SU-DHL-6 (cell line): ENCODE results near the gene SLC5A2.

ENCODE experiments used
- H2AFZ ChIP-seq: fragments of 200-600 bp; sonication (generic); 2 replicates; pipeline ENCODE4 v1.6.1; 2014; ENCODE audit warnings: low read depth, mild to moderate bottlenecking, moderate library complexity, mixed read lengths, antibody characterized with exemption, low read length; ENCODE audit not compliant: severe bottlenecking
- H3F3A ChIP-seq: fragments of 200-600 bp; shearing (Covaris generic); 2 replicates; pipeline ENCODE4 v1.6.0; 2016; ENCODE audit warnings: antibody characterized with exemption, mild to moderate bottlenecking; ENCODE audit not compliant: insufficient read depth
- H3K27ac ChIP-seq: fragments of 200-600 bp; sonication (generic); 2 replicates; pipeline ENCODE4 v1.5.1; 2016; ENCODE audit warnings: low read depth, mild to moderate bottlenecking, low read length, moderate library complexity, mixed read lengths
- H3K27me3 ChIP-seq: fragments of 200-600 bp; sonication (generic), shearing (Covaris generic); 2 replicates; pipeline ENCODE4 v1.6.0; 2014; ENCODE audit warnings: mild to moderate bottlenecking, low read length
- H3K36me3 ChIP-seq: fragments of 200-600 bp; sonication (generic); 2 replicates; pipeline ENCODE4 v1.6.1; 2014; ENCODE audit warnings: mild to moderate bottlenecking, low read length, mixed read lengths
- H3K4me2 ChIP-seq: fragments of 300-600, 200-600 bp; shearing (Covaris generic), sonication (generic); 2 replicates; pipeline ENCODE4 v1.6.0; 2014; ENCODE audit warnings: low read length, low read depth, mild to moderate bottlenecking; ENCODE audit not compliant: poor library complexity, severe bottlenecking
- H3K4me3 ChIP-seq: fragments of 200-600 bp; sonication (generic); 2 replicates; pipeline ENCODE4 v1.5.1; 2014; ENCODE audit warnings: antibody characterized with exemption, low read length, mild to moderate bottlenecking, mixed read lengths; ENCODE audit not compliant: insufficient read depth, poor library complexity, severe bottlenecking
- H3K79me2 ChIP-seq: fragments of 200-600 bp; sonication (generic); 2 replicates; pipeline ENCODE4 v1.6.1; 2014; ENCODE audit warnings: mild to moderate bottlenecking, low read length, moderate library complexity; ENCODE audit not compliant: insufficient read depth
- H3K9ac ChIP-seq: fragments of 200-600 bp; sonication (generic); 2 replicates; pipeline ENCODE4 v1.7.0; 2014; ENCODE audit warnings: mild to moderate bottlenecking, low read length
- H3K9me2 ChIP-seq: fragments of 200-600 bp; sonication (generic); replicated peaks from 2 replicates; pipeline ENCODE4 v1.6.1; 2014; ENCODE audit warnings: low read length; ENCODE audit not compliant: insufficient read depth
- H3K9me3 ChIP-seq: fragments of 200-600 bp; sonication (generic); 2 replicates; pipeline ENCODE4 v1.6.1; 2014; ENCODE audit warnings: low read length, mixed read lengths; ENCODE audit not compliant: insufficient read depth
- H4K20me1 ChIP-seq: fragments of 200-600 bp; sonication (generic); 2 replicates; pipeline ENCODE4 v1.6.1; 2014; ENCODE audit warnings: low read depth, mild to moderate bottlenecking, antibody characterized with exemption, low read length, moderate library complexity, mixed read lengths
- EZH2phosphoT487 ChIP-seq: fragments of 200-600 bp; sonication (generic), shearing (Covaris generic); conservative IDR thresholded peaks from 2 replicates; pipeline ENCODE4 v1.6.1; 2018; ENCODE audit warnings: mild to moderate bottlenecking, antibody characterized with exemption, low read length, moderate library complexity, mixed read lengths
- TF ChIP-seq, protein P1 (sequence below): fragments of 200-600 bp; sonication (generic); IDR thresholded peaks from one replicate; pipeline ENCODE4 v1.5.1; 2017; ENCODE audit warnings: antibody characterized with exemption, mild to moderate bottlenecking, low read length, moderate library complexity; ENCODE audit not compliant: insufficient read depth, poor library complexity, severe bottlenecking

SLC5A2 gene

DNA sequence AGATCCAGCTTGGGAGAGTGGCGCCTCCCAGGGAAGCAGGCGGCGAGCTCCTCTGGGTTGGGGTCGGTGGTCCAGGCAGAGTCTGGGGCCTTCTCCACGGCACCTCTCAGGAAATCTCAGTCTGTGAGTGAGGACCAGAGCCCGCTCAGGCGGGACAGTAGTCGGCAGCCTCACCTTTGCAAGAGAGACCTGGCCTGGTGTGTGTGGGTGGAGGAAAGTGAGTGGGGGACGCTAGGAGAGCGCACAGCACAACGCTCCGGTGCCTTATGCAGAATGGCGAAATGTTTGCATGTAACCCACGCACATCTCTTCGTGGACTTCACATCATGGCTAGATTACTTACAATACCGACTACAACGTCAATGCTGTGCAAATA, 47.0 kb downstream of the SLC5A2 start:
- TF ChIP-seq EZH2phosphoT487, result no peak
- TF ChIP-seq, protein P1, sequence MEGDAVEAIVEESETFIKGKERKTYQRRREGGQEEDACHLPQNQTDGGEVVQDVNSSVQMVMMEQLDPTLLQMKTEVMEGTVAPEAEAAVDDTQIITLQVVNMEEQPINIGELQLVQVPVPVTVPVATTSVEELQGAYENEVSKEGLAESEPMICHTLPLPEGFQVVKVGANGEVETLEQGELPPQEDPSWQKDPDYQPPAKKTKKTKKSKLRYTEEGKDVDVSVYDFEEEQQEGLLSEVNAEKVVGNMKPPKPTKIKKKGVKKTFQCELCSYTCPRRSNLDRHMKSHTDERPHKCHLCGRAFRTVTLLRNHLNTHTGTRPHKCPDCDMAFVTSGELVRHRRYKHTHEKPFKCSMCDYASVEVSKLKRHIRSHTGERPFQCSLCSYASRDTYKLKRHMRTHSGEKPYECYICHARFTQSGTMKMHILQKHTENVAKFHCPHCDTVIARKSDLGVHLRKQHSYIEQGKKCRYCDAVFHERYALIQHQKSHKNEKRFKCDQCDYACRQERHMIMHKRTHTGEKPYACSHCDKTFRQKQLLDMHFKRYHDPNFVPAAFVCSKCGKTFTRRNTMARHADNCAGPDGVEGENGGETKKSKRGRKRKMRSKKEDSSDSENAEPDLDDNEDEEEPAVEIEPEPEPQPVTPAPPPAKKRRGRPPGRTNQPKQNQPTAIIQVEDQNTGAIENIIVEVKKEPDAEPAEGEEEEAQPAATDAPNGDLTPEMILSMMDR, result no peak
- H3K9ac ChIP-seq, result no peak overlapping the region
- H3K4me2 ChIP-seq, result no peak overlapping the region
- no peaks in the 10 kb centered on the region for H3F3A ChIP-seq
- H3K4me3 ChIP-seq, result no peak overlapping the region
- H2AFZ ChIP-seq, result no peak overlapping the region
- no peaks in the 10 kb centered on the region for H3K79me2 ChIP-seq
- no peaks in the 10 kb centered on the region for H3K9me2 ChIP-seq
- H3K27ac ChIP-seq, result no peak overlapping the region
- H3K27me3 ChIP-seq, result no peaks in the 10 kb centered on the region
- no peaks in the 10 kb centered on the region for H3K36me3 ChIP-seq
- no peaks in the 10 kb centered on the region for H4K20me1 ChIP-seq
- H3K9me3 ChIP-seq, result no peaks in the 10 kb centered on the region

DNA sequence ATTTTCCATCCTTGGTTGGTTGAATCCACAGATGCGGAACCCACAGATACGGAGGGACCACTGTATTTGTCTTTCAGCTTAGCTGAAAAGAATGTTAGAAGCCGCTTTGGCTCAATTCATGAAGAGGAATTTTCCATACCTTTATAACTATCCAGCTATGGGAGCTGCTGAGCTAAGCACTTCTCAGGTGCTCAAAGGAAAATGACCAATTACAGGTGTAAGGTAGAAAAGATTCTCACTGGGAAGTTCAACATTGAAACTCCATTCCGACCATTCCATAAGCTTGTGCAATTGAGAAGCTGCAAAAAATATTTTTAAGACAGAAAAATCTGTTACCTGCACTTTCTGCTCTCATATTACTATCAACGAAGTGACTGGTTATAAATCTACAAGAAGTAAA, 47.5 kb downstream of the SLC5A2 start:
- no peak overlapping the region for H3K27ac ChIP-seq

DNA sequence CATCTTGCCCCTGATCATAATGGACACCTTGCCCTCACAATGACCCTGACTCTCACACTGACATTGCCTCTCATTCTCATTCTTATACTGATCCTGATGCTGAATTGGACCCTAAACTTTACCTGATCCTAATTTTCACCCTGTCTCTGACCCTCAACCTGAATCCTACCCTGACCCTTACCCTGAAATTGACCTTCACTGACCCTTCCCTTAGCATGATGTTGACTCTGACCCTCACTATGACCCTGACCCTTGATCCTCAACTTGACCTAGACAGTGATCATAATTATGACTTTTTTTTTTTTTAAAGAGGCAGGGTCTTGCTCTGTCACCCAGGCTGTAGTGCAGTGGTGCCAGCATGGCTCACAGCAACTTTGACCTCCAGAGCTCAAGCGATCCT, 48.2 kb downstream of the SLC5A2 start:
- no peaks in the 10 kb centered on the region for H3K27me3 ChIP-seq

More for the DNA sequence above, 47.5 kb downstream of the SLC5A2 start:
- TF ChIP-seq EZH2phosphoT487, result no peak
- TF ChIP-seq, protein P1, result no peak
- Histone ChIP-seq H3F3A (no peaks in the 10 kb centered on the region), H3K4me3 (no peak overlapping the region), H3K36me3 (no peaks in the 10 kb centered on the region), H3K9me2 (no peaks in the 10 kb centered on the region), H3K79me2 (no peaks in the 10 kb centered on the region), H3K27me3 (no peaks in the 10 kb centered on the region), H4K20me1 (no peaks in the 10 kb centered on the region), H3K4me2 (no peak overlapping the region), H3K9me3 (no peaks in the 10 kb centered on the region), H3K9ac (no peak overlapping the region), H2AFZ (no peak overlapping the region)

More for the DNA sequence above, 48.2 kb downstream of the SLC5A2 start:
- Histone ChIP-seq H3K4me2 (no peak overlapping the region), H3F3A (no peaks in the 10 kb centered on the region), H3K9me2 (no peaks in the 10 kb centered on the region), H3K9ac (no peak overlapping the region), H2AFZ (no peak overlapping the region), H4K20me1 (no peaks in the 10 kb centered on the region), H3K9me3 (no peaks in the 10 kb centered on the region), H3K36me3 (no peaks in the 10 kb centered on the region), H3K4me3 (no peak overlapping the region), H3K79me2 (no peaks in the 10 kb centered on the region), H3K27ac (no peak overlapping the region)
- no peak for TF ChIP-seq EZH2phosphoT487
- TF ChIP-seq, protein P1, result no peak
